Activated CD4-positive, alpha-beta T cell treated with anti-CD3 and anti-CD28 coated beads, Interleukin-2, amount 10 ng/mL, durations not matched to agents 7 days and 5 days (primary cell): ENCODE measurements around the gene MTR. TPM values are rescaled to one million over a fixed set of nuclear protein-coding genes. Genes with fewer than 3 reads are reported as not detected.

Experiments used
- CTCF ChIA-PET: fragments of 350-600 bp; sonication (Branson Sonifier 250); formaldehyde crosslinking; loops from one replicate; lab custom pipeline; 2021; ENCODE audit warnings: antibody characterized with exemption; lab: Charles Lee
- POLR2A ChIA-PET: fragments of 350-600 bp; sonication (Branson Sonifier 250); formaldehyde crosslinking; loops from one replicate; lab custom pipeline; 2021; ENCODE audit warnings: antibody characterized with exemption; lab: Charles Lee
- DNase-seq: peaks from one replicate; pipeline ENCODE4 v3.0.0-alpha.2; 2020
- H3K27ac Mint-ChIP-seq: one replicate; pipeline ENCODE4 v1.8.0; 2021; ENCODE audit warnings: mild to moderate bottlenecking, moderate library complexity, mixed read lengths
- H3K27me3 Mint-ChIP-seq: one replicate; pipeline ENCODE4 v1.8.0; 2021; ENCODE audit warnings: mixed read lengths
- H3K36me3 Mint-ChIP-seq: one replicate; pipeline ENCODE4 v1.8.0; 2021; ENCODE audit warnings: low read depth, mixed read lengths
- H3K4me1 Mint-ChIP-seq: one replicate; pipeline ENCODE4 v1.8.0; 2021; ENCODE audit warnings: mixed read lengths
- H3K4me3 Mint-ChIP-seq: one replicate; pipeline ENCODE4 v1.8.0; 2021; ENCODE audit warnings: mild to moderate bottlenecking, moderate library complexity, mixed read lengths
- H3K9me3 Mint-ChIP-seq: one replicate; pipeline ENCODE4 v1.8.0; 2021; ENCODE audit warnings: mixed read lengths
- total RNA-seq, 2 experiments: library from RNA; stranded (reverse); gene quantifications; one replicate each; pipeline ENCODE4 v1.2.3, GENCODE V29; 2021

Gene MTR
- total RNA-seq: 10 to 100 TPM; 41.1 to 42.5 TPM

DNA sequence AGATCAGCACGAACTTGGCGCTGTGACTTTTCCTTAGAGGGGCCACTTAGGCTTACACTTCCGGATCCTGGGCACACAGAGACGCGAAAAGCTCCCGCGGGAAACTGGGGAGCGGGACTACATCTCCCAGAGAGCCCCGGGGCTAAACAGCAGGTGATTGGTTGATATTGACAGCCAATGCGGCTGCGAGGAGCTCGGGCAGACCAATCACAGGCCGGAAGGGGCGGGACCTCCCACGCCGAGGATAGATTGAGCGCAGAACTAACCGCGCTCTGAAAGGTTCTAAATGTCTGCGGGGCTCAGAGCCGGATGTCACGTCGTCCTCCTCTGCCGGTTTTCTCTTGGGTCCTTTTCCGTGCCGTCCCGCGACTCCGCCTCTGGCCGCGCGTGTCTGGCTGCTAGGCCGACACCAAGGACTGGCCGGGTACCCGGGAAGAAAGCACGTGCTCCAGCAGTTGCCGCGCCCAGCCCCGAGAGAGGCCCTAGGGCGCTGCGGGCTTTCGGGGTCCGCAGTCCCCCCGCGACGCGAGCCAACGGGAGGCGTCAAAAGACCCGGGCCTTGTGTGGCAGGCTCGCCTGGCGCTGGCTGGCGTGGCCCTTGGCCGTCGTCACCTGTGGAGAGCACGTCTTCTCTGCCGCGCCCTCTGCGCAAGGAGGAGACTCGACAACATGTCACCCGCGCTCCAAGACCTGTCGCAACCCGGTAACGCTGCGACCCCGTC is at the start of gene MTR:
Gene MTR (plus strand): TSS at position 258 of the 722 bp plus-strand sequence. CDS start 412 bp downstream, at position 670.
- Mint-ChIP-seq H3K36me3 (peaks cover 7% of the 10 kb centered on the region), H3K9me3 (no peaks in the 10 kb centered on the region), H3K4me1 (peaks cover 30% of the 10 kb centered on the region), H3K27ac (peak within 1 kb of the TSS; percentile 100), H3K4me3 (peak within 1 kb of the TSS; percentile 94), H3K27me3 (peaks cover 5% of the 10 kb centered on the region)
- DNase-seq: peak; percentile 98
- POLR2A ChIA-PET: no interaction called here
- CTCF ChIA-PET: interaction anchor here (0.8 to 2.0 kb wide), 6 partner anchors 9 to 36 kb away, joined by 3 to 7 read pairs (median 4); no protein-coding TSS in a partner anchor

DNA sequence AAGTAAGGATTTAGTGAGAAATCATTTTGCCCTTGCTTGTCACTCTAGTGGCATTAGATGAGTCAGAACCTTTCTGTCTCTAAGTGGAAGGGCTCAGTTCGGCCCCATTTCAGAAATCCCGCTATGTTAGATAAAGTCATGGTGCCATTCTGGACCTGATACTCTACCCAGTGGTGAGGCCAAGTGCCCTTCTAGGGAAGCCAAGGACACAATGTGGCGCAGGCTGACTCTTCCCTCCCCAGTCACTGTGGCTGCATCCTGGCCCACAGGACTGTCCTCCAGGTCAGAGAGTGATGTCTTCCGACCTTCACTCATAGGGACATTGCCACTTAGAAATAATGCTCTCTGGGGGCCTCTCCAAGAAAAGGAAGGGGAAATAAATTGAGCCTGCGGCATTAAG is 48.3 kb upstream of the MTR start:
- Mint-ChIP-seq H3K9me3 (no peaks in the 10 kb centered on the region), H3K4me3 (no peak overlapping the region), H3K27ac (no peak overlapping the region), H3K36me3 (no peaks in the 10 kb centered on the region), H3K4me1 (no peaks in the 10 kb centered on the region), H3K27me3 (peaks cover 3% of the 10 kb centered on the region)
- DNase-seq: no peak
- POLR2A ChIA-PET: no interaction called here
- CTCF ChIA-PET: interaction anchor here (0.7 kb wide), 1 partner anchor 383 kb away, joined by 3 read pairs; no protein-coding TSS in a partner anchor

DNA sequence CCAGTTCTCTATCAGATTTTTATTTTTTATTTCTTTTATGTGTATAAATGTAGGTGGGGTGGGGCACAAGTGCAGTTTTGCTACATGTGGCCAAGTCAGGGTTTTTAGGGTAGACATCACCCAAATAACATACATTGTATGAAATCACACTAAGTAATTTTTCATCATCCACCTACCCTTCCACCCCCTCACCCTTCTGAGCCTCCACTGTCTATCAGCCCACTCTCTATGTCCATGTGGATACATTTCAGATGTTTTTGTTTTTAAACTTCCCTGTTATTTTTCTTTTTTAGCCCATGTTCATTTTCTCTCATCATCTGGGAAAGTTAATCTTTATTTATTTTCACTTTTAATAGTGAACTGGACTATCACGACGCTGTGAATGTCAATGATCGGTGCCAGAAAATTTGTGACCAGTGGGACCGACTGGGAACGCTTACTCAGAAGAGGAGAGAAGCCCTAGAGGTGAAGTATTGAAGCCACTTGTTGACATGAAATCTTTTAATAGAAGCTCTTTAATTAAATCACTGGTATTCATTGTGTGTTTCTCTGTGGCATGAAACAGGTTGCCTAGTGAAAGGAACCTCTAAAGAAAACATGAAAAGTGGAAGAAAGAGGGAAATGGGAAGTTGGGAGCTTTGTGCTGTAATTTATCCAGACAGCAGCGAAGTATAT is 47.6 kb upstream of the MTR start:
- ChIA-PET POLR2A (no interaction called here), CTCF (no interaction called here)
- no peaks in the 10 kb centered on the region for H3K4me1 Mint-ChIP-seq
- no peaks in the 10 kb centered on the region for H3K9me3 Mint-ChIP-seq
- no peak for DNase-seq
- no peak overlapping the region for H3K27ac Mint-ChIP-seq
- peaks cover 3% of the 10 kb centered on the region for H3K27me3 Mint-ChIP-seq
- H3K4me3 Mint-ChIP-seq: no peak overlapping the region
- no peaks in the 10 kb centered on the region for H3K36me3 Mint-ChIP-seq

DNA sequence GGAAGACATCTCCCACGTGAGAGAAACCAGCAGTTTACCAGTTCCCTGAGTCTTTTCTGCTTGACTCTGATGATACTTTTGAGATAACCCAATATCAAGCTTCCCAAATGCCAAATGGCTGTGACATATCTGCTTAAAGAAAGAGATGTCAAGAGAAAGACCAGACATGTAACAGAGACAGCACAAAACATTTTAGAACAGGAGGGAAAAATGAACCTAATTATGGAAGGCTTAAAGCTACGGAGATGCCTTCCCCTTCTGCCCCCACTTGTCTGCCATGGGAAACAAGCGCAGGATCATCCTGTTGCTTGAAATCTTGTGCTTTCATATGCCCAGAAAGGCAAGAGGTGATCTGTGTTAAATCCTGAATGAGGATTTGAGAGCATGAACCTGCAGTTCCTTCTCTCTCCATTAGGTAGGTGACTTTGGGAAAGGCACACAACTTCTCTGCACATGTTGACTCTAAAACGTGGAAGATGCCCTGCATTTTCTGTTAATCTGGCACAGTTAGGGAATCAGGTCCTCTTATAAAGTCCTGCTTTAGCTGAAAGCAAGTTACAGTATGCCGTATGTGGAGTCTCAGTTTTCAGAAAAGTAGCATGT is 46.7 kb upstream of the MTR start:
- H3K9me3 Mint-ChIP-seq: no peaks in the 10 kb centered on the region
- H3K4me3 Mint-ChIP-seq: no peak overlapping the region
- no peaks in the 10 kb centered on the region for H3K36me3 Mint-ChIP-seq
- H3K4me1 Mint-ChIP-seq: no peaks in the 10 kb centered on the region
- H3K27ac Mint-ChIP-seq: no peak overlapping the region
- ChIA-PET CTCF (interaction anchor here (2.6 kb wide), 1 partner anchor 11 kb away, joined by 7 read pairs; no protein-coding TSS in a partner anchor), POLR2A (no interaction called here)
- peaks cover 3% of the 10 kb centered on the region for H3K27me3 Mint-ChIP-seq
- no peak for DNase-seq

DNA sequence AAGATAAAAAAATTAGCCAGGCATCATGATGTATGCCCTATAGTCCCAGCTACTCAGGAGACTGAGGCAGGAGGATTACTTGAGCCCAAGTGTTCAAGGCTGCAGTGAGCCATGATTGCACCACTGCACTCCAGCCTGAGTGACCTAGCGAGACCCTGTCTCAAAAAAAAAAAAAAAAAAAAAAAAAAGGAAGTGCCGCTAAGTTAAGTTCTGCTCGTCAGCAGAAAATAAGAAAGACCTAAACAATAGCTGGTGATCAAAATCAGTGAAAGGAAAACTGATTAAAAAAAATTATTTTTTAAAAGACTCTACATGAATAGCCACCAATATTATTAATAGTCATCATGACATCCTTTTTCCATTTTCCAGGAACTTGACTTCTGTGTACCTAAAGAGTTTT is 44.2 kb upstream of the MTR start:
- H3K4me3 Mint-ChIP-seq: no peak overlapping the region
- peaks cover 3% of the 10 kb centered on the region for H3K27me3 Mint-ChIP-seq
- H3K27ac Mint-ChIP-seq: no peak overlapping the region
- DNase-seq: no peak
- no peaks in the 10 kb centered on the region for H3K36me3 Mint-ChIP-seq
- no peaks in the 10 kb centered on the region for H3K9me3 Mint-ChIP-seq
- ChIA-PET CTCF (interaction anchor here (2.6 kb wide), 1 partner anchor 8 kb away, joined by 7 read pairs; no protein-coding TSS in a partner anchor), POLR2A (no interaction called here)
- H3K4me1 Mint-ChIP-seq: no peaks in the 10 kb centered on the region

DNA sequence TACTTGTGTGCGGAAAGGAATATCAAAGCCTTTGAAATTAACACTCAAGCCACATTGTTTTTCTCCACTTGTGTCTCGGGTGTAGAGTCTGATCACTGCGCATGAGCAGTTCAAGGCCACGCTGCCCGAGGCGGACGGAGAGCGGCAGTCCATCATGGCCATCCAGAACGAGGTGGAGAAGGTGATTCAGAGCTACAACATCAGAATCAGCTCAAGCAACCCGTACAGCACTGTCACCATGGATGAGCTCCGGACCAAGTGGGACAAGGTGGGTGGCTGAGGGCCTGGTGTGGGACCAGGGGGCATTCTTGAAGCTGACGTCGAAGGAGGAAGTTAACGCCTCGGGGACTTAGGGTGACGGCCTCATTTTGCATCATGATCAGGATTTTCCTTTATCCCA is 43.7 kb upstream of the MTR start:
- DNase-seq: no peak
- H3K27me3 Mint-ChIP-seq: peaks cover 3% of the 10 kb centered on the region
- H3K9me3 Mint-ChIP-seq: no peaks in the 10 kb centered on the region
- no peak overlapping the region for H3K4me3 Mint-ChIP-seq
- no peaks in the 10 kb centered on the region for H3K36me3 Mint-ChIP-seq
- no peak overlapping the region for H3K27ac Mint-ChIP-seq
- no peaks in the 10 kb centered on the region for H3K4me1 Mint-ChIP-seq
- ChIA-PET POLR2A (no interaction called here), CTCF (no interaction called here)

DNA sequence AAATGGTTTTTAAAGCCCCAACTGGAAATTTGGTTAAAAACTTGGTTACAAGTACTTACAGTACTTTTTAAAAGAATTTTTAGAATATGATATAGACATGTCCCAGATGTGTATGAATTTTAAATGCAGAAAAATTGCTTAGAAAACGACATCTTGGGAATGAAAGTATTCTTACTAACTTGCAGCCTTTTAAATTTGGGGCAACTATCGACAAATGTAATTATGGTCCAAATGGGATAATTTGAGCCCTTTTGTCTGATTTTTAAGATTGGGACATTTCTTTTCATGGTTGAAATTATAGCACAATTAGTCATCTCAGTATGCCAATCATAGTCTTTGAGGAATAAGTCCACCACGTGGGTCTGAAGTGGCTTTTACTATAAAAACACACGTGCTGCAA is 43.2 kb upstream of the MTR start:
- no peaks in the 10 kb centered on the region for H3K9me3 Mint-ChIP-seq
- peaks cover 3% of the 10 kb centered on the region for H3K27me3 Mint-ChIP-seq
- no peaks in the 10 kb centered on the region for H3K36me3 Mint-ChIP-seq
- ChIA-PET CTCF (no interaction called here), POLR2A (no interaction called here)
- no peak for DNase-seq
- no peaks in the 10 kb centered on the region for H3K4me1 Mint-ChIP-seq
- H3K27ac Mint-ChIP-seq: no peak overlapping the region
- no peak overlapping the region for H3K4me3 Mint-ChIP-seq

DNA sequence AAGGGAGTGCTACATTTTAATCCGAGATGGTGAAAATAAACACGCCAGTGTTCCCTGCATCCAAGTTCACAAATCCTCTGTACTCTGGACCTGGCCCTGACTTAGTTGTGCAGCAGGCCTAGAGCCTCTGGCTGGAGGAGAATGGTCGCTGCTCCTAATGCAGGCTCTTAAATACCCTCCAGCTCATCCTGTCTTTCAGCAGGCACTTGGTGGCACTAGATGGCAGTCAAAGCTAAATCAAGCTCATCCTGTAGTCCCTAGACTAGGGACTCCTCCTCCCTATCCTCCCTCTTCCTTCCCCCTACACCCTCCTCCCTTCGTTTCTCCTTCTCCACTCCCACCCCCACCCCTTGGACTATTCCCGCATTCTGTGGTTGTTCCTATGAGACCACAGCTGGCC is 41.6 kb upstream of the MTR start:
- no peak overlapping the region for H3K27ac Mint-ChIP-seq
- ChIA-PET POLR2A (no interaction called here), CTCF (interaction anchor here (0.7 kb wide), 1 partner anchor 650 kb away, joined by 4 read pairs; no protein-coding TSS in a partner anchor)
- no peak for DNase-seq
- no peaks in the 10 kb centered on the region for H3K36me3 Mint-ChIP-seq
- H3K4me3 Mint-ChIP-seq: no peak overlapping the region
- H3K9me3 Mint-ChIP-seq: no peaks in the 10 kb centered on the region
- peaks cover 3% of the 10 kb centered on the region for H3K27me3 Mint-ChIP-seq
- H3K4me1 Mint-ChIP-seq: no peaks in the 10 kb centered on the region

DNA sequence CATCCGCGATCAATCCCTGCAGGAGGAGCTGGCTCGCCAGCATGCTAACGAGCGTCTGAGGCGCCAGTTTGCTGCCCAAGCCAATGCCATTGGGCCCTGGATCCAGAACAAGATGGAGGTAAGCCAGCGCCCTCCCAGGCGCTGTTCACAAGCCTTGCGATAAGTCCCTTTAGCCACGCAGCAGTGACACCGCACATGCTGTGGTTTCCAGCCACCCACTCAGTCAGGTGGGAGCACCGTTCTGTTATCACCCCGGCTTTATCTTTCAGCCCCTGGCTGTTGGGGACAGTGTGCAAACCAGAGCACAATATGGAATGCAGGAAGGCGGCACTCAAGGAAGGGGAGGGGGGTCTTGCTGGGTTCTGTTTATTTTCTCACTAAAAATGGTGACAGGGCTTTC is 41.1 kb upstream of the MTR start:
- ChIA-PET POLR2A (no interaction called here), CTCF (interaction anchor here (0.7 kb wide), 1 partner anchor 649 kb away, joined by 4 read pairs; no protein-coding TSS in a partner anchor)
- no peaks in the 10 kb centered on the region for H3K9me3 Mint-ChIP-seq
- DNase-seq: no peak
- no peak overlapping the region for H3K27ac Mint-ChIP-seq
- peaks cover 3% of the 10 kb centered on the region for H3K27me3 Mint-ChIP-seq
- no peaks in the 10 kb centered on the region for H3K4me1 Mint-ChIP-seq
- no peak overlapping the region for H3K4me3 Mint-ChIP-seq
- no peaks in the 10 kb centered on the region for H3K36me3 Mint-ChIP-seq

DNA sequence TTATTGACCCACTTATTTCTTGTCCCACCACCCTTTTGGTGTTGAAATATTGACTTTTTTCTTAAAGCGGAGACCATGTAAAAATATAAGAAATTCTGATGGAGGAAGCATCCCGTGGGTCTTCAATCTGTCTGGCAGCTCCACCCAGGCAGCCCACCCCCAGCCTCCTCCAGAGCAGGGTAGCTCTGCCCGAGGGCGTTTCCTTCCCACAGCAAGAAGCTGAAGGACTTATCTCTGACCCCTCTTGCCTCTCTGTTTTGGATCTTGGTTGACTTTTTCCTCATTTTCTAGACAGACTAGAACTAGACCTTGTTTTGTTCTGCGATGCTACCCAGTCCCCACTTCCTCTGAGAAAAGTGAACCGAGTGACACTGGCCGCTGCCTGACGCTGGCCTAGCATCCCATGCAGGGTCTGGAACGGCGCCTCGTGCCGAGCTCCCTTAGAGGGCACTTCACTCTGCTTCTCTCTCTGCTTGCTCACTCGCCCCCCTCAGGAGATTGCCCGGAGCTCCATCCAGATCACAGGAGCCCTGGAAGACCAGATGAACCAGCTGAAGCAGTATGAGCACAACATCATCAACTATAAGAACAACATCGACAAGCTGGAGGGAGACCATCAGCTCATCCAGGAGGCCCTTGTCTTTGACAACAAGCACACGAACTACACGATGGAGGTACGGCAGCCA is 40.4 kb upstream of the MTR start:
- Mint-ChIP-seq H3K27me3 (peaks cover 3% of the 10 kb centered on the region), H3K4me1 (peaks cover 3% of the 10 kb centered on the region), H3K27ac (no peak overlapping the region), H3K4me3 (no peak overlapping the region), H3K36me3 (no peaks in the 10 kb centered on the region), H3K9me3 (no peaks in the 10 kb centered on the region)
- DNase-seq: no peak
- POLR2A ChIA-PET: no interaction called here
- CTCF ChIA-PET: interaction anchor here (0.8 to 0.9 kb wide), 2 partner anchors 11 to 58 kb away, joined by 3 to 4 read pairs; no protein-coding TSS in a partner anchor

DNA sequence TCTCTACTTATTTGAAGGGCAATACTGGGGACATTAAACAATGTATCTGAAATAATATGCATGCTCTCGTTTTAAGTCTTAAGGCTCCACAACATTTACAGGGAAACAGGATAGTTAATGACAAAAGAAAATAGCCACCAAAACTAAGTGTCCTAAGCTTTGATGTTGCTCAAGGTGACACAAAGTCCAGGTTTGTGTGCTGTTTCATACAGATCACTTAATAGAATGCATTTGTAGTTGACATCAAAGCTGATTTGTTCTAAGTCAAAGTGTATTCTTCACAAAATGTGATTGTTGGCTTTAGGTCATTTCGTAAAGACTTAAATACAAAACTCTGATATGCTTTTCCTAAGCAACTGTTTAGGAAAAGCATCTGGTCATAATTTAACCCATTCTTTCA is 37.5 kb upstream of the MTR start:
- H3K36me3 Mint-ChIP-seq: no peaks in the 10 kb centered on the region
- H3K27ac Mint-ChIP-seq: no peak overlapping the region
- POLR2A ChIA-PET: no interaction called here
- H3K4me1 Mint-ChIP-seq: peaks cover 3% of the 10 kb centered on the region
- DNase-seq: no peak
- no peaks in the 10 kb centered on the region for H3K9me3 Mint-ChIP-seq
- no peaks in the 10 kb centered on the region for H3K27me3 Mint-ChIP-seq
- CTCF ChIA-PET: no interaction called here
- no peak overlapping the region for H3K4me3 Mint-ChIP-seq

DNA sequence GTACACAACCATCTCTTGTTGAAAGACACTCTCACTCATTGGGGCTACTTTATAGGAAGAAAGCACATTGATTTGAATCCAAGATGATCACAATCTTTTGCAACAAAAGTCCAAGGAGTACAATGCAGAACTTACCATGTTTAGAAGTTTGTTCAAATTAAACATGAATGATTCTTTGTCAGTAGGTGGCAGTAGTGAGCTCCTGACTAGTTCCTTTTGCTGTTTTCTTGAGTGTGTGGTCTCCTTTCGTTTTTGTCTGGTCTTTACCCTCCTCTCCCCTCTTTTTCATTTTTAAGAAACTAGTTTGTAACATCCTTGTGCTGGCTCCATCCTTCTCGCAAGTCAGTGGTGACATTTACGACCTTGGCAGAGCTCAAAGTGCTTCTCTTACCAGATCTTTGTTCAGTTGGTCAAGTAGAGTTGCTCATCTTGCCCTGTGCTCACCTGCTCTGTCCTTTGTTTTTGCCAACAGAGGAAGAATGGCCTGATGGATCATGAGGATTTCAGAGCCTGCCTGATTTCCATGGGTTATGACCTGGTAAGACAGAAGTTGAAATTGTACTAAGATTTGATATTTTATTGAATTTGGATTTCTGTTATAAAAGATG is 35.7 kb upstream of the MTR start:
- Mint-ChIP-seq H3K36me3 (no peaks in the 10 kb centered on the region), H3K4me1 (peaks cover 4% of the 10 kb centered on the region), H3K27ac (no peak overlapping the region), H3K27me3 (no peaks in the 10 kb centered on the region), H3K9me3 (no peaks in the 10 kb centered on the region), H3K4me3 (no peak overlapping the region)
- peak; percentile 45 for DNase-seq
- ChIA-PET CTCF (interaction anchor here (0.6 to 2.4 kb wide), 8 partner anchors 10 to 111 kb away, joined by 3 to 8 read pairs (median 4); partner anchors contain the start of gene MTR), POLR2A (no interaction called here)
